ENCODE results near the gene SERPINE3. TPM values are rescaled to one million over a fixed set of nuclear protein-coding genes. Genes with fewer than 3 reads are reported as not detected.

SERPINE3 gene
- polyA plus RNA-seq (2011; rRNA removed) (not detected in 2 replicates), polyA minus RNA-seq (2011; rRNA and poly(A)+ RNA removed) (not detected in 2 replicates)

GRCh38 chr13:51339354-51339753 lies at the start of gene SERPINE3:
TSS of gene SERPINE3 (plus strand) at chr13:51339691. CDS start at chr13:51341092, 1,401 bp downstream.
- TF ChIP-seq CTCF (IDR thresholded peaks at IDR 0.05; ENCODE audit: low read depth, low read length): no peak
- no peak for DNase-seq (ENCODE audit: low read depth, low spot score)
- Histone ChIP-seq H3K9me3 (ENCODE audit: control insufficient read depth, insufficient read depth, low read length) (no peaks in the 10 kb centered on the region), H3K27ac (ENCODE audit: low read depth, low read length) (no peak within 1 kb of the TSS), H3K27me3 (ENCODE audit: control insufficient read depth, insufficient read depth, low read length) (no peaks in the 10 kb centered on the region), H3K4me3 (ENCODE audit: low read depth, low read length) (no peak within 1 kb of the TSS)
- ChIA-PET POLR2A (no interaction called here), CTCF (no interaction called here)

GRCh38 chr13:51291341-51291740 lies 48.1 kb upstream of the SERPINE3 start:
- Histone ChIP-seq H3K4me3 (ENCODE audit: low read depth, low read length) (no peak overlapping the region), H3K27ac (ENCODE audit: low read depth, low read length) (no peak overlapping the region), H3K27me3 (ENCODE audit: control insufficient read depth, insufficient read depth, low read length) (peaks cover 15% of the 10 kb centered on the region), H3K9me3 (ENCODE audit: control insufficient read depth, insufficient read depth, low read length) (no peaks in the 10 kb centered on the region)
- POLR2A ChIA-PET: no interaction called here
- TF ChIP-seq CTCF (IDR thresholded peaks at IDR 0.05; ENCODE audit: low read depth, low read length): no peak
- DNase-seq (ENCODE audit: low read depth, low spot score): no peak
- CTCF ChIA-PET: interaction anchor here (1.0 to 2.7 kb wide), 2 partner anchors 143 to 167 kb away, joined by 3 to 18 read pairs; no protein-coding TSS in a partner anchor

GRCh38 chr13:51292000-51292565 lies 47.4 kb upstream of the SERPINE3 start:
- Histone ChIP-seq H3K27me3 (ENCODE audit: control insufficient read depth, insufficient read depth, low read length) (peaks cover 23% of the 10 kb centered on the region), H3K9me3 (ENCODE audit: control insufficient read depth, insufficient read depth, low read length) (no peaks in the 10 kb centered on the region), H3K27ac (ENCODE audit: low read depth, low read length) (peak overlapping the region; percentile 34), H3K4me3 (ENCODE audit: low read depth, low read length) (no peak overlapping the region)
- POLR2A ChIA-PET: no interaction called here
- TF ChIP-seq CTCF (IDR thresholded peaks at IDR 0.05; ENCODE audit: low read depth, low read length): no peak
- CTCF ChIA-PET: interaction anchor here (1.0 kb wide), 1 partner anchor 143 kb away, joined by 3 read pairs; no protein-coding TSS in a partner anchor
- DNase-seq (ENCODE audit: low read depth, low spot score): peak; percentile 37

- ChIA-PET CTCF (interaction anchor here (1.4 to 5.3 kb wide), 2 partner anchors 11 to 172 kb away, joined by 6 to 46 read pairs; no protein-coding TSS in a partner anchor), POLR2A (no interaction called here)
- H3K9me3 ChIP-seq (ENCODE audit: control insufficient read depth, insufficient read depth, low read length): no peaks in the 10 kb centered on the region
- peaks cover 25% of the 10 kb centered on the region for H3K27me3 ChIP-seq (ENCODE audit: control insufficient read depth, insufficient read depth, low read length)
- no peak overlapping the region for H3K4me3 ChIP-seq (ENCODE audit: low read depth, low read length)
- H3K27ac ChIP-seq (ENCODE audit: low read depth, low read length): no peak overlapping the region
- TF ChIP-seq CTCF (IDR thresholded peaks at IDR 0.05; ENCODE audit: low read depth, low read length): no peak
- no peak for DNase-seq (ENCODE audit: low read depth, low spot score)
Measured at GRCh38 chr13:51297556-51297955, 41.9 kb upstream of the SERPINE3 start.

- no peak for DNase-seq (ENCODE audit: low read depth, low spot score)
Measured at GRCh38 chr13:51298812-51299211, 40.7 kb upstream of the SERPINE3 start.

More at GRCh38 chr13:51298812-51299211, 40.7 kb upstream of the SERPINE3 start:
- no peaks in the 10 kb centered on the region for H3K9me3 ChIP-seq (ENCODE audit: control insufficient read depth, insufficient read depth, low read length)
- CTCF ChIA-PET: interaction anchor here (5.3 kb wide), 1 partner anchor 12 kb away, joined by 46 read pairs; no protein-coding TSS in a partner anchor
- H3K27me3 ChIP-seq (ENCODE audit: control insufficient read depth, insufficient read depth, low read length): peaks cover 23% of the 10 kb centered on the region
- H3K27ac ChIP-seq (ENCODE audit: low read depth, low read length): no peak overlapping the region
- POLR2A ChIA-PET: no interaction called here
- no peak overlapping the region for H3K4me3 ChIP-seq (ENCODE audit: low read depth, low read length)
- no peak for TF ChIP-seq CTCF (IDR thresholded peaks at IDR 0.05; ENCODE audit: low read depth, low read length)

Data from AG04450 (cell line).